Measurements from ENCODE around the gene PTPRN. TPM values are rescaled to one million over a fixed set of nuclear protein-coding genes. Genes with fewer than 3 reads are reported as not detected.

Gene PTPRN
- total and polyA plus RNA-seq, 2 of the 4 experiments (the other 2 are of a cell fraction) = 5.2 to 22.0 TPM

- dilution Hi-C loops (cut with HindIII; ENCODE audit: low sequenced_read_pairs, unreplicated experiment) (no loop called here), in situ Hi-C loops (cut with MboI; ENCODE audit: low sequenced_read_pairs) (no loop called here), intact Hi-C loops (cut with micrococcal nuclease) (no loop called here)
- no peak overlapping the region for H3K4me3 ChIP-seq (ENCODE audit: insufficient read depth, low read depth, low read length)
- no peak overlapping the region for H3K4me2 ChIP-seq (ENCODE audit: low read depth, low read length)
- H3K27me3 ChIP-seq (ENCODE audit: control insufficient read depth, insufficient read depth, low read length) = peaks cover 13% of the 10 kb centered on the region
- no peak overlapping the region for H3K9ac ChIP-seq (ENCODE audit: low read depth, low read length)
- H4K20me1 ChIP-seq (ENCODE audit: insufficient read depth, low read length) = 0 out of 2 replicates have a peak, but pooled peaks cover 8% of the 10 kb centered on the region
- no peak overlapping the region for H3K18ac ChIP-seq (ENCODE audit: low read depth, low read length)
- ChIA-PET POLR2A (ENCODE audit: unreplicated experiment) (no interaction called here), CTCF (no interaction called here)
- H2BK15ac ChIP-seq (ENCODE audit: low read depth, low read length) = no peak overlapping the region
- no peak overlapping the region for H2BK5ac ChIP-seq (ENCODE audit: low read depth, low read length, poor library complexity, severe bottlenecking)
- ATAC-seq (ENCODE audit: low read depth) (no peak), DNase-seq (no peak)
- no peak overlapping the region for H4K5ac ChIP-seq (ENCODE audit: low read depth, low read length)
- H2AK9ac ChIP-seq (replicated peaks; ENCODE audit: low read depth, low read length, poor library complexity) = no peak overlapping the region
- H3K23ac ChIP-seq (ENCODE audit: low read depth, low read length) = peak overlapping the region; percentile 76; the same call in 1 of the 2 replicates
- H2BK20ac ChIP-seq (ENCODE audit: low read depth, low read length) = no peak overlapping the region
- H2AK5ac ChIP-seq (ENCODE audit: low read depth, low read length) = peak overlapping the region; percentile 74; the same call in 1 of the 2 replicates
- no peaks in the 10 kb centered on the region for H3K9me3 ChIP-seq (ENCODE audit: control insufficient read depth, insufficient read depth, low read length)
- no peak overlapping the region; the same call in 1 of the 2 replicates for H3K4ac ChIP-seq (ENCODE audit: low read depth, low read length)
- TF ChIP-seq POLR2A (IDR thresholded peaks at IDR 0.05; ENCODE audit: low read depth, low read length) (no peak), CTCF (conservative IDR thresholded peaks at IDR 0.05; ENCODE audit: low read depth, low read length) (no peak), NFE2L2 (IDR thresholded peaks at IDR 0.05; ENCODE audit: low read depth, low read length) (no peak), MXI1 (IDR thresholded peaks at IDR 0.05; ENCODE audit: borderline replicate concordance, low read depth, low read length) (no peak), FOS (IDR thresholded peaks at IDR 0.05; ENCODE audit: low read depth, low read length) (no peak)
- H3K79me1 ChIP-seq (ENCODE audit: low read depth in 1 of 2, low read length in 2 of 2) = peaks cover 8 to 20% of the 10 kb centered on the region in 2 experiments
- no peak overlapping the region for H3K27ac ChIP-seq (ENCODE audit: insufficient read depth, low read length)
- peaks cover 15% of the 10 kb centered on the region; the same call in 1 of the 2 replicates for H3K36me3 ChIP-seq (ENCODE audit: control insufficient read depth, insufficient read depth, low read length)
- no peak overlapping the region for H4K8ac ChIP-seq (ENCODE audit: low read depth in 2 of 2, low read length in 2 of 2)
- no peak overlapping the region for H2AFZ ChIP-seq (replicated peaks; ENCODE audit: low read length, poor library complexity)
- WGBS, 2 experiments (ENCODE audit: extremely low coverage in 2 of 2, insufficient read length in 1 of 2) = no CpG with 5 or more reads among the region's 5 CpGs
- no TSS peak for BruUV-seq (replicated peaks)
- no peak overlapping the region for H3K14ac ChIP-seq (replicated peaks; ENCODE audit: low read depth, low read length)
- no peak overlapping the region for H3K56ac ChIP-seq (ENCODE audit: extremely low read depth, insufficient read depth, low read length)
- no peak overlapping the region; the same call in 1 of the 2 replicates for H4K91ac ChIP-seq (ENCODE audit: insufficient read depth, low read depth, low read length)
- H3K4me1 ChIP-seq (ENCODE audit: control insufficient read depth, insufficient read depth, low read length) = peaks cover 40% of the 10 kb centered on the region
- H2BK120ac ChIP-seq (ENCODE audit: low read depth, low read length) = no peak overlapping the region
- peaks cover 32% of the 10 kb centered on the region for H3K9me1 ChIP-seq (ENCODE audit: insufficient read depth, low read length)
Observed at GRCh38 chr2:219252084-219252483, 57.1 kb downstream of the PTPRN start.
